WTC11 (cell line): ENCODE measurements around the gene SYNJ2. TPM values are rescaled to one million over a fixed set of nuclear protein-coding genes. Genes with fewer than 3 reads are reported as not detected.

Source experiments
- ATAC-seq: fragments of 200-7000 bp; cut with Tn5 transposase; 2 replicates; pipeline ENCODE4 v1.10.0; 2021; ENCODE audit warnings: mild to moderate bottlenecking, moderate library complexity
- CTCF ChIA-PET: fragments of 300-600 bp; sonication (Branson Sonifier 250); formaldehyde crosslinking; loops from one replicate; lab custom pipeline; 2021; ENCODE audit warnings: antibody characterized with exemption; lab: Charles Lee
- POLR2A ChIA-PET: fragments of 350-600 bp; sonication (Branson Sonifier 250); formaldehyde crosslinking; loops from one replicate; lab custom pipeline; 2021; ENCODE audit warnings: antibody characterized with exemption; lab: Charles Lee
- DNase-seq: peaks from one replicate; pipeline ENCODE4 v3.0.0; 2021; ENCODE audit warnings: low spot score
- H3K27ac Mint-ChIP-seq: 2 replicates; pipeline ENCODE4 v1.8.0; 2021; ENCODE audit warnings: mixed read lengths
- H3K27me3 Mint-ChIP-seq: 2 replicates; pipeline ENCODE4 v1.8.0; 2021; ENCODE audit warnings: low read depth, mild to moderate bottlenecking, moderate library complexity, mixed read lengths
- H3K36me3 Mint-ChIP-seq: 2 replicates; pipeline ENCODE4 v1.8.0; 2021; ENCODE audit warnings: mixed read lengths
- H3K4me1 Mint-ChIP-seq: 2 replicates; pipeline ENCODE4 v1.8.0; 2022; ENCODE audit warnings: mixed read lengths
- H3K4me3 Mint-ChIP-seq: 2 replicates; pipeline ENCODE4 v1.8.0; 2021; ENCODE audit warnings: mild to moderate bottlenecking, moderate library complexity, mixed read lengths
- H3K9me3 Mint-ChIP-seq: 2 replicates; pipeline ENCODE4 v1.8.0; 2021; ENCODE audit warnings: mixed read lengths
- ATF6 ChIP-seq: sonication (generic); formaldehyde crosslinking; IDR thresholded peaks from 2 replicates; pipeline ENCODE4 v1.8.1; 2023; ENCODE audit warnings: mild to moderate bottlenecking, missing genetic modification reagents
- FOXJ3 ChIP-seq: sonication (generic); formaldehyde crosslinking; IDR thresholded peaks from 2 replicates; pipeline ENCODE4 v1.9.0; 2021; ENCODE audit warnings: missing genetic modification reagents, mild to moderate bottlenecking, borderline replicate concordance
- FOXP1 ChIP-seq: sonication (generic); formaldehyde crosslinking; IDR thresholded peaks from 2 replicates; pipeline ENCODE4 v1.8.0; 2022; ENCODE audit warnings: missing genetic modification reagents, mild to moderate bottlenecking, moderate library complexity, borderline replicate concordance
- GABPB1 ChIP-seq: sonication (generic); formaldehyde crosslinking; IDR thresholded peaks from 2 replicates; pipeline ENCODE4 v1.8.1; 2023; ENCODE audit warnings: mild to moderate bottlenecking, missing genetic modification reagents
- HMGA2 ChIP-seq: fragments of 250-450 bp; sonication (Bioruptor Pico); IDR thresholded peaks from 2 replicates; pipeline ENCODE4 v1.4.0; 2021; ENCODE audit warnings: mild to moderate bottlenecking, moderate library complexity
- IRF2 ChIP-seq: sonication (generic); formaldehyde crosslinking; IDR thresholded peaks from 2 replicates; pipeline ENCODE4 v1.8.0; 2022; ENCODE audit warnings: low read depth, missing genetic modification reagents, borderline replicate concordance
- JAZF1 ChIP-seq: fragments of 250-450 bp; sonication (Bioruptor Pico); IDR thresholded peaks from 2 replicates; pipeline ENCODE4 v1.9.0; 2021; ENCODE audit warnings: moderate library complexity, mild to moderate bottlenecking, inconsistent platforms
- MYBL2 ChIP-seq: sonication (generic); formaldehyde crosslinking; IDR thresholded peaks from 2 replicates; pipeline ENCODE4 v1.8.1; 2023; ENCODE audit warnings: mild to moderate bottlenecking, moderate library complexity, missing genetic modification reagents
- NR2C2 ChIP-seq: sonication (generic); formaldehyde crosslinking; IDR thresholded peaks from 2 replicates; pipeline ENCODE4 v1.8.0; 2022; ENCODE audit warnings: mild to moderate bottlenecking, missing genetic modification reagents
- NR3C1 ChIP-seq: sonication (generic); formaldehyde crosslinking; conservative IDR thresholded peaks from 2 replicates; pipeline ENCODE4 v1.8.1; 2023; ENCODE audit warnings: low read depth, mild to moderate bottlenecking, missing genetic modification reagents
- PRRX2 ChIP-seq: fragments of 250-450 bp; sonication (Bioruptor Pico); IDR thresholded peaks from 2 replicates; pipeline ENCODE4 v1.8.0; 2021; ENCODE audit warnings: mild to moderate bottlenecking
- SP1 ChIP-seq: sonication (generic); formaldehyde crosslinking; conservative IDR thresholded peaks from 2 replicates; pipeline ENCODE4 v1.8.1; 2022; ENCODE audit warnings: missing genetic modification reagents
- ZNF423 ChIP-seq: fragments of 250-450 bp; sonication (Bioruptor Pico); IDR thresholded peaks from 2 replicates; pipeline ENCODE4 v2.1.2; 2022; ENCODE audit warnings: mild to moderate bottlenecking, moderate library complexity
- ZNF671 ChIP-seq: fragments of 250-450 bp; sonication (Bioruptor Pico); IDR thresholded peaks from 2 replicates; pipeline ENCODE4 v1.8.0; 2021; ENCODE audit warnings: mild to moderate bottlenecking
- total RNA-seq: library from RNA; stranded (reverse); gene quantifications from 3 replicates; pipeline ENCODE4 v1.2.3, GENCODE V29; 2021
- TF ChIP-seq, protein P1 (sequence below): sonication (generic); formaldehyde crosslinking; IDR thresholded peaks from 2 replicates; pipeline ENCODE4 v1.8.1; 2023; ENCODE audit warnings: mild to moderate bottlenecking, missing genetic modification reagents, borderline replicate concordance
- TF ChIP-seq, protein P2 (sequence below): sonication (generic); formaldehyde crosslinking; conservative IDR thresholded peaks from 2 replicates; pipeline ENCODE4 v1.8.1; 2023; ENCODE audit warnings: mild to moderate bottlenecking, low read depth, missing genetic modification reagents, moderate library complexity
- TF ChIP-seq, protein P3 (sequence below): fragments of 250-450 bp; sonication (Bioruptor Pico); IDR thresholded peaks from 2 replicates; pipeline ENCODE4 v1.9.0; 2021; ENCODE audit warnings: mild to moderate bottlenecking, borderline replicate concordance

The SYNJ2 gene
- total RNA-seq, 1 experiment from 2014 or later: 15.3 TPM

- no peaks in the 10 kb centered on the region for H3K27me3 Mint-ChIP-seq
- TF ChIP-seq GABPB1 (CRISPR knock-in tag): 0 out of 2 replicates have a peak, but pooled peaks have one; percentile 12
- TF ChIP-seq ZNF423: no peak
- ATAC-seq (no peak), DNase-seq (no peak)
- no peaks in the 10 kb centered on the region for H3K9me3 Mint-ChIP-seq
- POLR2A ChIA-PET: no interaction called here
- CTCF ChIA-PET: interaction anchor here (1.7 to 2.5 kb wide), 2 partner anchors 9 to 124 kb away, joined by 6 to 8 read pairs; no protein-coding TSS in a partner anchor
- no peak overlapping the region for H3K4me3 Mint-ChIP-seq
- no peak overlapping the region for H3K27ac Mint-ChIP-seq
- H3K36me3 Mint-ChIP-seq: peaks cover 31% of the 10 kb centered on the region
- no peaks in the 10 kb centered on the region for H3K4me1 Mint-ChIP-seq
These were observed 99.9 kb downstream of the SYNJ2 start for GRCh38 chr6:158081657-158081935.

GRCh38 chr6:158083455-158084325 lies 102.0 kb downstream of the SYNJ2 start:
- Mint-ChIP-seq H3K9me3 (no peaks in the 10 kb centered on the region), H3K36me3 (peaks cover 27% of the 10 kb centered on the region), H3K27me3 (no peaks in the 10 kb centered on the region)
- TF ChIP-seq MYBL2 (CRISPR knock-in tag) (no peak), IRF2 (CRISPR knock-in tag) (no peak), FOXJ3 (CRISPR knock-in tag) (no peak)
- TF ChIP-seq, all 79 proteins: peak for 0
- Mint-ChIP-seq H3K4me1 (no peaks in the 10 kb centered on the region), H3K4me3 (no peak overlapping the region), H3K27ac (no peak overlapping the region)
- DNase-seq (no peak), ATAC-seq (no peak)
- ChIA-PET POLR2A (interaction anchor here (0.6 kb wide), 1 partner anchor 118 kb away, joined by 4 read pairs; no protein-coding TSS in a partner anchor), CTCF (interaction anchor here (0.6 to 1.2 kb wide), 2 partner anchors 11 to 82 kb away, joined by 3 to 4 read pairs; no protein-coding TSS in a partner anchor)

- H3K27ac Mint-ChIP-seq: no peak overlapping the region
- peaks cover 27% of the 10 kb centered on the region for H3K36me3 Mint-ChIP-seq
- no peaks in the 10 kb centered on the region for H3K27me3 Mint-ChIP-seq
- CTCF ChIA-PET: interaction anchor here (0.6 to 2.4 kb wide), 3 partner anchors 13 to 120 kb away, joined by 3 to 8 read pairs (median 3); no protein-coding TSS in a partner anchor
- ATAC-seq: no peak
- H3K4me1 Mint-ChIP-seq: no peaks in the 10 kb centered on the region
- no peak overlapping the region for H3K4me3 Mint-ChIP-seq
- POLR2A ChIA-PET: no interaction called here
- H3K9me3 Mint-ChIP-seq: no peaks in the 10 kb centered on the region
- no peak for DNase-seq
- TF ChIP-seq, protein P1, sequence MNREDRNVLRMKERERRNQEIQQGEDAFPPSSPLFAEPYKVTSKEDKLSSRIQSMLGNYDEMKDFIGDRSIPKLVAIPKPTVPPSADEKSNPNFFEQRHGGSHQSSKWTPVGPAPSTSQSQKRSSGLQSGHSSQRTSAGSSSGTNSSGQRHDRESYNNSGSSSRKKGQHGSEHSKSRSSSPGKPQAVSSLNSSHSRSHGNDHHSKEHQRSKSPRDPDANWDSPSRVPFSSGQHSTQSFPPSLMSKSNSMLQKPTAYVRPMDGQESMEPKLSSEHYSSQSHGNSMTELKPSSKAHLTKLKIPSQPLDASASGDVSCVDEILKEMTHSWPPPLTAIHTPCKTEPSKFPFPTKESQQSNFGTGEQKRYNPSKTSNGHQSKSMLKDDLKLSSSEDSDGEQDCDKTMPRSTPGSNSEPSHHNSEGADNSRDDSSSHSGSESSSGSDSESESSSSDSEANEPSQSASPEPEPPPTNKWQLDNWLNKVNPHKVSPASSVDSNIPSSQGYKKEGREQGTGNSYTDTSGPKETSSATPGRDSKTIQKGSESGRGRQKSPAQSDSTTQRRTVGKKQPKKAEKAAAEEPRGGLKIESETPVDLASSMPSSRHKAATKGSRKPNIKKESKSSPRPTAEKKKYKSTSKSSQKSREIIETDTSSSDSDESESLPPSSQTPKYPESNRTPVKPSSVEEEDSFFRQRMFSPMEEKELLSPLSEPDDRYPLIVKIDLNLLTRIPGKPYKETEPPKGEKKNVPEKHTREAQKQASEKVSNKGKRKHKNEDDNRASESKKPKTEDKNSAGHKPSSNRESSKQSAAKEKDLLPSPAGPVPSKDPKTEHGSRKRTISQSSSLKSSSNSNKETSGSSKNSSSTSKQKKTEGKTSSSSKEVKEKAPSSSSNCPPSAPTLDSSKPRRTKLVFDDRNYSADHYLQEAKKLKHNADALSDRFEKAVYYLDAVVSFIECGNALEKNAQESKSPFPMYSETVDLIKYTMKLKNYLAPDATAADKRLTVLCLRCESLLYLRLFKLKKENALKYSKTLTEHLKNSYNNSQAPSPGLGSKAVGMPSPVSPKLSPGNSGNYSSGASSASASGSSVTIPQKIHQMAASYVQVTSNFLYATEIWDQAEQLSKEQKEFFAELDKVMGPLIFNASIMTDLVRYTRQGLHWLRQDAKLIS (CRISPR knock-in tag): no peak
- TF ChIP-seq PRRX2 (CRISPR knock-in tag): no peak
- TF ChIP-seq, protein P2, sequence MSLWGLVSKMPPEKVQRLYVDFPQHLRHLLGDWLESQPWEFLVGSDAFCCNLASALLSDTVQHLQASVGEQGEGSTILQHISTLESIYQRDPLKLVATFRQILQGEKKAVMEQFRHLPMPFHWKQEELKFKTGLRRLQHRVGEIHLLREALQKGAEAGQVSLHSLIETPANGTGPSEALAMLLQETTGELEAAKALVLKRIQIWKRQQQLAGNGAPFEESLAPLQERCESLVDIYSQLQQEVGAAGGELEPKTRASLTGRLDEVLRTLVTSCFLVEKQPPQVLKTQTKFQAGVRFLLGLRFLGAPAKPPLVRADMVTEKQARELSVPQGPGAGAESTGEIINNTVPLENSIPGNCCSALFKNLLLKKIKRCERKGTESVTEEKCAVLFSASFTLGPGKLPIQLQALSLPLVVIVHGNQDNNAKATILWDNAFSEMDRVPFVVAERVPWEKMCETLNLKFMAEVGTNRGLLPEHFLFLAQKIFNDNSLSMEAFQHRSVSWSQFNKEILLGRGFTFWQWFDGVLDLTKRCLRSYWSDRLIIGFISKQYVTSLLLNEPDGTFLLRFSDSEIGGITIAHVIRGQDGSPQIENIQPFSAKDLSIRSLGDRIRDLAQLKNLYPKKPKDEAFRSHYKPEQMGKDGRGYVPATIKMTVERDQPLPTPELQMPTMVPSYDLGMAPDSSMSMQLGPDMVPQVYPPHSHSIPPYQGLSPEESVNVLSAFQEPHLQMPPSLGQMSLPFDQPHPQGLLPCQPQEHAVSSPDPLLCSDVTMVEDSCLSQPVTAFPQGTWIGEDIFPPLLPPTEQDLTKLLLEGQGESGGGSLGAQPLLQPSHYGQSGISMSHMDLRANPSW (CRISPR knock-in tag): no peak
- TF ChIP-seq NR3C1 (CRISPR knock-in tag): no peak
- TF ChIP-seq, protein P3, sequence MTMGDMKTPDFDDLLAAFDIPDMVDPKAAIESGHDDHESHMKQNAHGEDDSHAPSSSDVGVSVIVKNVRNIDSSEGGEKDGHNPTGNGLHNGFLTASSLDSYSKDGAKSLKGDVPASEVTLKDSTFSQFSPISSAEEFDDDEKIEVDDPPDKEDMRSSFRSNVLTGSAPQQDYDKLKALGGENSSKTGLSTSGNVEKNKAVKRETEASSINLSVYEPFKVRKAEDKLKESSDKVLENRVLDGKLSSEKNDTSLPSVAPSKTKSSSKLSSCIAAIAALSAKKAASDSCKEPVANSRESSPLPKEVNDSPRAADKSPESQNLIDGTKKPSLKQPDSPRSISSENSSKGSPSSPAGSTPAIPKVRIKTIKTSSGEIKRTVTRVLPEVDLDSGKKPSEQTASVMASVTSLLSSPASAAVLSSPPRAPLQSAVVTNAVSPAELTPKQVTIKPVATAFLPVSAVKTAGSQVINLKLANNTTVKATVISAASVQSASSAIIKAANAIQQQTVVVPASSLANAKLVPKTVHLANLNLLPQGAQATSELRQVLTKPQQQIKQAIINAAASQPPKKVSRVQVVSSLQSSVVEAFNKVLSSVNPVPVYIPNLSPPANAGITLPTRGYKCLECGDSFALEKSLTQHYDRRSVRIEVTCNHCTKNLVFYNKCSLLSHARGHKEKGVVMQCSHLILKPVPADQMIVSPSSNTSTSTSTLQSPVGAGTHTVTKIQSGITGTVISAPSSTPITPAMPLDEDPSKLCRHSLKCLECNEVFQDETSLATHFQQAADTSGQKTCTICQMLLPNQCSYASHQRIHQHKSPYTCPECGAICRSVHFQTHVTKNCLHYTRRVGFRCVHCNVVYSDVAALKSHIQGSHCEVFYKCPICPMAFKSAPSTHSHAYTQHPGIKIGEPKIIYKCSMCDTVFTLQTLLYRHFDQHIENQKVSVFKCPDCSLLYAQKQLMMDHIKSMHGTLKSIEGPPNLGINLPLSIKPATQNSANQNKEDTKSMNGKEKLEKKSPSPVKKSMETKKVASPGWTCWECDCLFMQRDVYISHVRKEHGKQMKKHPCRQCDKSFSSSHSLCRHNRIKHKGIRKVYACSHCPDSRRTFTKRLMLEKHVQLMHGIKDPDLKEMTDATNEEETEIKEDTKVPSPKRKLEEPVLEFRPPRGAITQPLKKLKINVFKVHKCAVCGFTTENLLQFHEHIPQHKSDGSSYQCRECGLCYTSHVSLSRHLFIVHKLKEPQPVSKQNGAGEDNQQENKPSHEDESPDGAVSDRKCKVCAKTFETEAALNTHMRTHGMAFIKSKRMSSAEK (CRISPR knock-in tag): no peak
- TF ChIP-seq NR2C2 (CRISPR knock-in tag): no peak
- TF ChIP-seq JAZF1 (CRISPR knock-in tag): no peak
- no peak for TF ChIP-seq FOXP1 (CRISPR knock-in tag)
- no peak for TF ChIP-seq ATF6 (CRISPR knock-in tag)
- no peak for TF ChIP-seq HMGA2 (CRISPR knock-in tag)
- no peak for TF ChIP-seq ZNF671 (CRISPR knock-in tag)
- TF ChIP-seq SP1 (CRISPR knock-in tag): no peak
These were observed 103.8 kb downstream of the SYNJ2 start for GRCh38 chr6:158085261-158086053.
